Neural progenitor cell (in vitro differentiated cells): ENCODE data around the gene STARD7. TPM values are rescaled to one million over a fixed set of nuclear protein-coding genes. Genes with fewer than 3 reads are reported as not detected.
"Not testable (repeated sequence)": the region's sequence is repeated elsewhere in the genome, so short reads cannot be mapped to it uniquely, and the experiment has no call there.

ENCODE experiments used
- DNase-seq: peaks from one replicate; pipeline ENCODE4 v3.0.0-alpha.2; 2016; ENCODE audit warnings: low spot score
- H2AFZ ChIP-seq: fragments of 200-600 bp; sonication (generic); replicated peaks from 2 replicates; pipeline ENCODE4 v1.6.1; 2016; ENCODE audit warnings: antibody characterized with exemption
- H3F3A ChIP-seq: fragments of 200-600 bp; sonication (generic); 2 replicates; pipeline ENCODE4 v1.6.1; 2016; ENCODE audit warnings: antibody characterized with exemption, low read depth
- H3K27ac ChIP-seq: fragments of 200-600 bp; sonication (generic); 2 replicates; pipeline ENCODE4 v1.5.1; 2016; ENCODE audit warnings: mild to moderate bottlenecking
- H3K27me3 ChIP-seq: fragments of 200-600 bp; sonication (generic); 2 replicates; pipeline ENCODE4 v1.6.1; 2016; ENCODE audit warnings: mild to moderate bottlenecking, moderate library complexity
- H3K36me3 ChIP-seq: fragments of 200-600 bp; sonication (generic); 2 replicates; pipeline ENCODE4 v1.5.1; 2016
- H3K4me1 ChIP-seq: fragments of 200-600 bp; sonication (generic); 2 replicates; pipeline ENCODE4 v1.6.1; 2016; ENCODE audit warnings: mixed run types
- H3K4me2 ChIP-seq: fragments of 200-600 bp; sonication (generic); 2 replicates; pipeline ENCODE4 v1.6.1; 2016
- H3K4me3 ChIP-seq: fragments of 200-600 bp; sonication (generic); 2 replicates; pipeline ENCODE4 v1.5.1; 2016
- H3K79me2 ChIP-seq: fragments of 200-600 bp; sonication (generic); 2 replicates; pipeline ENCODE4 v1.6.1; 2016; ENCODE audit warnings: low read depth
- H3K9ac ChIP-seq: fragments of 200-600 bp; sonication (generic); 2 replicates; pipeline ENCODE4 v1.6.1; 2016
- H3K9me3 ChIP-seq: fragments of 200-600 bp; sonication (generic); 2 replicates; pipeline ENCODE4 v1.5.1; 2016; ENCODE audit warnings: low read depth
- H4K20me1 ChIP-seq: fragments of 200-600 bp; sonication (generic); 2 replicates; pipeline ENCODE4 v1.6.1; 2016; ENCODE audit warnings: low read depth
- H3K27ac Mint-ChIP-seq: 3 replicates; pipeline ENCODE4 v1.8.0; 2021; ENCODE audit warnings: mixed read lengths
- H3K27me3 Mint-ChIP-seq: 2 replicates; pipeline ENCODE4 v1.8.0; 2022; ENCODE audit warnings: low read depth, mild to moderate bottlenecking, inconsistent platforms, moderate library complexity, mixed read lengths; ENCODE audit not compliant: insufficient read depth
- H3K36me3 Mint-ChIP-seq: 3 replicates; pipeline ENCODE4 v1.8.0; 2021; ENCODE audit warnings: mixed read lengths
- H3K4me1 Mint-ChIP-seq: 3 replicates; pipeline ENCODE4 v1.8.0; 2021; ENCODE audit warnings: mixed read lengths
- H3K4me3 Mint-ChIP-seq: 3 replicates; pipeline ENCODE4 v1.8.0; 2021; ENCODE audit warnings: mild to moderate bottlenecking, moderate library complexity, mixed read lengths
- H3K9me3 Mint-ChIP-seq: 3 replicates; pipeline ENCODE4 v1.8.0; 2020; ENCODE audit warnings: mixed read lengths
- CTCF ChIP-seq: fragments of 200-600 bp; sonication (generic); IDR thresholded peaks from 2 replicates; pipeline ENCODE4 v1.5.1; 2017; ENCODE audit warnings: antibody characterized with exemption, mild to moderate bottlenecking
- EZH2 ChIP-seq: fragments of 200-600 bp; sonication (generic); IDR thresholded peaks from 2 replicates; pipeline ENCODE4 v1.6.1; 2017; ENCODE audit warnings: antibody characterized with exemption, mild to moderate bottlenecking, moderate library complexity
- EZH2phosphoT487 ChIP-seq: fragments of 200-600 bp; sonication (generic); IDR thresholded peaks from 2 replicates; pipeline ENCODE4 v1.6.1; 2017; ENCODE audit warnings: antibody characterized with exemption
- total RNA-seq: library from RNA; depleted of rRNA; stranded (reverse); fragments of >200 nt; gene quantifications from 2 replicates; pipeline ENCODE4 v1.2.3, GENCODE V29; 2015; ENCODE audit warnings: low replicate concordance

STARD7 gene
- total RNA-seq, 1 donor from 2014 or later, result 179 TPM

GRCh38 chr2:96233436-96233835 lies 24.8 kb upstream of the STARD7 start:
- Histone ChIP-seq H3K9ac (no peak overlapping the region), H2AFZ (no peak overlapping the region), H3K79me2 (no peaks in the 10 kb centered on the region), H4K20me1 (no peaks in the 10 kb centered on the region), H3K9me3 (no peaks in the 10 kb centered on the region), H3K36me3 (no peaks in the 10 kb centered on the region), H3K4me2 (no peak overlapping the region), H3F3A (no peaks in the 10 kb centered on the region), H3K27me3 (no peaks in the 10 kb centered on the region), H3K27ac (no peak overlapping the region), H3K4me1 (no peaks in the 10 kb centered on the region), H3K4me3 (no peak overlapping the region)
- TF ChIP-seq CTCF (no peak), EZH2phosphoT487 (no peak), EZH2 (no peak)
- DNase-seq, result no peak
- Mint-ChIP-seq H3K9me3 (peaks cover 2% of the 10 kb centered on the region), H3K36me3 (no peaks in the 10 kb centered on the region), H3K4me3 (no peak overlapping the region), H3K27me3 (peaks cover 2% of the 10 kb centered on the region), H3K4me1 (peaks cover 2% of the 10 kb centered on the region), H3K27ac (no peak overlapping the region)

GRCh38 chr2:96231316-96231715 lies 22.7 kb upstream of the STARD7 start:
- H3K79me2 ChIP-seq, result no peaks in the 10 kb centered on the region

GRCh38 chr2:96225016-96225533 lies 16.4 kb upstream of the STARD7 start:
- Mint-ChIP-seq H3K4me1 (no peaks in the 10 kb centered on the region), H3K27ac (no peak overlapping the region), H3K27me3 (peaks cover 5% of the 10 kb centered on the region), H3K4me3 (no peak overlapping the region), H3K9me3 (no peaks in the 10 kb centered on the region), H3K36me3 (no peaks in the 10 kb centered on the region)
- TF ChIP-seq EZH2phosphoT487 (no peak), EZH2 (no peak), CTCF (no peak)
- Histone ChIP-seq H4K20me1 (no peaks in the 10 kb centered on the region), H3K79me2 (no peaks in the 10 kb centered on the region), H3K4me2 (no peak overlapping the region), H3K4me1 (peaks cover 12% of the 10 kb centered on the region), H3F3A (no peaks in the 10 kb centered on the region), H3K4me3 (no peak overlapping the region), H2AFZ (no peak overlapping the region), H3K9me3 (no peaks in the 10 kb centered on the region), H3K27me3 (no peaks in the 10 kb centered on the region), H3K9ac (no peak overlapping the region), H3K27ac (no peak overlapping the region), H3K36me3 (no peaks in the 10 kb centered on the region)
- no peak for DNase-seq

More at GRCh38 chr2:96231316-96231715, 22.7 kb upstream of the STARD7 start:
- Histone ChIP-seq H4K20me1 (no peaks in the 10 kb centered on the region), H3K9me3 (no peaks in the 10 kb centered on the region), H3K27me3 (no peaks in the 10 kb centered on the region), H2AFZ (no peak overlapping the region), H3K4me2 (no peak overlapping the region), H3K9ac (no peak overlapping the region), H3K4me3 (no peak overlapping the region), H3K27ac (no peak overlapping the region), H3F3A (no peaks in the 10 kb centered on the region), H3K36me3 (no peaks in the 10 kb centered on the region), H3K4me1 (no peaks in the 10 kb centered on the region)
- no peak for DNase-seq
- Mint-ChIP-seq H3K27ac (no peak overlapping the region), H3K9me3 (peaks cover 2% of the 10 kb centered on the region), H3K27me3 (peaks cover 2% of the 10 kb centered on the region), H3K36me3 (no peaks in the 10 kb centered on the region), H3K4me3 (no peak overlapping the region), H3K4me1 (peaks cover 2% of the 10 kb centered on the region)
- TF ChIP-seq EZH2 (no peak), CTCF (no peak), EZH2phosphoT487 (no peak)

- H3K36me3 Mint-ChIP-seq, H3K79me2 ChIP-seq, DNase-seq, H3K27me3 Mint-ChIP-seq, H3K36me3 ChIP-seq, H3K9me3 ChIP-seq, H3K4me3 ChIP-seq, H3K27ac ChIP-seq, H2AFZ ChIP-seq, H3K9ac ChIP-seq, H3K27me3 ChIP-seq, H3K4me3 Mint-ChIP-seq, H3K9me3 Mint-ChIP-seq, H4K20me1 ChIP-seq, H3F3A ChIP-seq, H3K4me1 Mint-ChIP-seq, H3K4me2 ChIP-seq, H3K27ac Mint-ChIP-seq: not testable (repeated sequence)
- H3K4me1 ChIP-seq, result peaks cover 12% of the 10 kb centered on the region
Measured at GRCh38 chr2:96221106-96221505, 12.5 kb upstream of the STARD7 start.

DNA sequence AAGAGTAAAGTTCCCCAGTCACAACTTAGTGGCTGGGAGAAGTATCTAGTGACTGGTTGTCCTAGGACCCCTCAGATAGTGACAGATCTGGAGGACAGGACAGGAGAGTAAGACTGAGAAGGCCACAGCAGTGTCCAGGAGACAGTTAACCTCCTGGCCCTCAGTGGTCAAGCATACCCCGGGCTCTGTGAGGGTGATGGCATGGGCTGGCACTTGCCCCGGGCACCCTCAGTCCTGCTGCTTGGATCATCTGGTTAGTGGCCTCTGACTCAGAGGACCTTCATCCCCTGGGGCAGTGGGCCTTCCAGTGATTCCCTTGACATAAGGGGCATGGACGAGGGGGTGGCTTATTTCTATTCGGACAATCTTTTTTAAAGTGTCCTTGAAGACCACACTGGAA lies 11.3 kb upstream of the STARD7 start:
- not testable (repeated sequence) for H3K9me3 ChIP-seq, H3K27me3 ChIP-seq, H4K20me1 ChIP-seq, H3K4me3 ChIP-seq, H3K27me3 Mint-ChIP-seq, H2AFZ ChIP-seq, H3K9me3 Mint-ChIP-seq, H3F3A ChIP-seq, H3K4me2 ChIP-seq, H3K9ac ChIP-seq, H3K79me2 ChIP-seq, H3K36me3 Mint-ChIP-seq, H3K4me1 Mint-ChIP-seq, H3K27ac ChIP-seq, H3K27ac Mint-ChIP-seq, H3K4me3 Mint-ChIP-seq, DNase-seq, H3K36me3 ChIP-seq
- H3K4me1 ChIP-seq, result peaks cover 12% of the 10 kb centered on the region
